Astrocyte of the spinal cord (primary cell): Measurements from ENCODE around the gene SLC17A9.

ENCODE experiments used
- DNase-seq: peaks from one replicate; pipeline ENCODE4 v3.0.0; 2011; ENCODE audit warnings: low read depth, low spot score
- H3K4me3 ChIP-seq: 2 replicates; pipeline ENCODE4 v1.5.1; 2011; ENCODE audit warnings: low read depth, mild to moderate bottlenecking, low read length, moderate library complexity
- in situ Hi-C: cut with HindIII; loops from 2 replicates; pipeline ENCODE4 v1.10.0; 2017; ENCODE audit warnings: low sequenced_read_pairs
- TF ChIP-seq, protein P1 (sequence below): IDR thresholded peaks from 2 replicates; pipeline ENCODE4 v1.5.1; 2012; ENCODE audit warnings: low read depth, mild to moderate bottlenecking, low read length, inconsistent platforms

SLC17A9 gene

DNA sequence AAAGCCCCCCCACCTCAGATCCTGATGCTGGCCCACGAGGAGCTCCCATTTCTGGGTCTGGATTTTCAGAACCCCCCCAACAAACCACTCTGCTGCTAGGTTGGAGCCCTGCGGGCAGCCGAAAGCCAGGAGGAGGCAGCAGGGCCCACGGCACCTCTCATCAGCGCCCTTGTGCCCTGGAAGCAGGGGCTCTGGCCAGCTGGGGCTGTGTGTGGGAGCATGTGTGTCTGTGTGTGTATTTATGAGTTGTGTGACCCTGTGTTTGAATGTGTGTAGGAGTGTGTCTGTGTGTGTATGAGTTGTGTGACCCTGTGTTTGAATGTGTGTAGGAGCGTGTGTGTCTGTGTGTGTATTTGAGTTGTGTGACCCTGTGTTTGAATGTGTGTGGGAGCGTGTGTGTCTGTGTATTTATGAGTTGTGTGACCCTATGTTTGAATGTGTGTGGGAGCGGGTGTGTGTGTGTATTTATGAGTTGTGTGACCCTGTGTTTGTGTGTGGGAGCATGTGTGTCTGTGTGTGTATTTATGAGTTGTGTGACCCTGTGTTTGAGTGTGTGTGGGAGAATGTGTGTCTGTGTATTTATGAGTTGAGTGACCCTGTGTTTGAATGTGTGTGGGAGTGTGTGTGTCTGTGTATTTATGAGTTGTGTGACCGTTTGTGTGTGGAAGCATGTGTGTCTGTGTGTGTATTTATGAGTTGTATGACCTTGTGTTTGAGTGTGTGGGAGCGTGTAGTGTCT is 18.9 kb downstream of the SLC17A9 start:
- in situ Hi-C loops, result no loop called here
- H3K4me3 ChIP-seq, result no peak overlapping the region
- TF ChIP-seq, protein P1, sequence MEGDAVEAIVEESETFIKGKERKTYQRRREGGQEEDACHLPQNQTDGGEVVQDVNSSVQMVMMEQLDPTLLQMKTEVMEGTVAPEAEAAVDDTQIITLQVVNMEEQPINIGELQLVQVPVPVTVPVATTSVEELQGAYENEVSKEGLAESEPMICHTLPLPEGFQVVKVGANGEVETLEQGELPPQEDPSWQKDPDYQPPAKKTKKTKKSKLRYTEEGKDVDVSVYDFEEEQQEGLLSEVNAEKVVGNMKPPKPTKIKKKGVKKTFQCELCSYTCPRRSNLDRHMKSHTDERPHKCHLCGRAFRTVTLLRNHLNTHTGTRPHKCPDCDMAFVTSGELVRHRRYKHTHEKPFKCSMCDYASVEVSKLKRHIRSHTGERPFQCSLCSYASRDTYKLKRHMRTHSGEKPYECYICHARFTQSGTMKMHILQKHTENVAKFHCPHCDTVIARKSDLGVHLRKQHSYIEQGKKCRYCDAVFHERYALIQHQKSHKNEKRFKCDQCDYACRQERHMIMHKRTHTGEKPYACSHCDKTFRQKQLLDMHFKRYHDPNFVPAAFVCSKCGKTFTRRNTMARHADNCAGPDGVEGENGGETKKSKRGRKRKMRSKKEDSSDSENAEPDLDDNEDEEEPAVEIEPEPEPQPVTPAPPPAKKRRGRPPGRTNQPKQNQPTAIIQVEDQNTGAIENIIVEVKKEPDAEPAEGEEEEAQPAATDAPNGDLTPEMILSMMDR, result no peak
- DNase-seq, result no peak

DNA sequence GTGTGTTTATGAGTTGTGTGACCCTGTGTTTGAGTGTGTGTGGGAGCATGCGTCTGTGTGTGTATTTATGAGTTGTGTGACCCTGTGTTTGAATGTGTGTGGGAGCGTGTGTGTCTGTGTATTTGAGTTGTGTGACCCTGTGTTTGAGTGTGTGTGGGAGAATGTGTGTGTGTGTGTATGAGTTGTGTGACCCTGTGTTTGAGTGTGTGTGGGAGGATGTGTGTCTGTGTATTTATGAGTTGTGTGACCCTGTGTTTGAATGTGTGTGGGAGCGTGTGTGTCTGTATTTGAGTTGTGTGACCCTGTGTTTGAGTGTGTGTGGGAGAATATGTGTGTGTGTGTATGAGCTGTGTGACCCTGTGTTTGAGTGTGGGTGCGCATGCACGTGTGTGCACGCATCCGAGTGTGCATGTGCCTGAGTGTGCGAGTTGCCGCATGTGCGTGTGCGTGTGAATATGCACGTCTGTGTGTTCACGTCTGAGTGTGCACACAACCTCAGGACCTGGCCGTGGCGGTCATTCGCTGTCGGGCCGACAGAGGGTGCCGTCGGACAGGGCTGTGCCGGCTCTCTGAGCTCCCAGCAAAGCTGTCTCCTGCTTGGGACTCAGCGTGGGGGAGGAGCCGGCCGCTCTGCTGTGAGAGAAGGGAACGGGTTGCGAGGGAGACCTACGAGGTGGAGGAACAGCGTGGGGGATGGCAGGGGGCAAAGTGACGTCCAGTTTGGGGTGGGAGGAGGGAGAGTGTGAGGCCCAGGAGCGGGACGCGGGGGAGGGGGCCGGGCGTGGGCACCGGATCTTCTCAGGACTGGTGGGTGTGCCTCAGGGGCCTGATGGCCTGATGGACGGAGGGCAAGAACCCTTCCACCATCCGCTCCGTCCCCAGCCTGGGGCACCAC is 19.7 kb downstream of the SLC17A9 start:
- no peak overlapping the region for H3K4me3 ChIP-seq
- in situ Hi-C loops, result no loop called here

DNA sequence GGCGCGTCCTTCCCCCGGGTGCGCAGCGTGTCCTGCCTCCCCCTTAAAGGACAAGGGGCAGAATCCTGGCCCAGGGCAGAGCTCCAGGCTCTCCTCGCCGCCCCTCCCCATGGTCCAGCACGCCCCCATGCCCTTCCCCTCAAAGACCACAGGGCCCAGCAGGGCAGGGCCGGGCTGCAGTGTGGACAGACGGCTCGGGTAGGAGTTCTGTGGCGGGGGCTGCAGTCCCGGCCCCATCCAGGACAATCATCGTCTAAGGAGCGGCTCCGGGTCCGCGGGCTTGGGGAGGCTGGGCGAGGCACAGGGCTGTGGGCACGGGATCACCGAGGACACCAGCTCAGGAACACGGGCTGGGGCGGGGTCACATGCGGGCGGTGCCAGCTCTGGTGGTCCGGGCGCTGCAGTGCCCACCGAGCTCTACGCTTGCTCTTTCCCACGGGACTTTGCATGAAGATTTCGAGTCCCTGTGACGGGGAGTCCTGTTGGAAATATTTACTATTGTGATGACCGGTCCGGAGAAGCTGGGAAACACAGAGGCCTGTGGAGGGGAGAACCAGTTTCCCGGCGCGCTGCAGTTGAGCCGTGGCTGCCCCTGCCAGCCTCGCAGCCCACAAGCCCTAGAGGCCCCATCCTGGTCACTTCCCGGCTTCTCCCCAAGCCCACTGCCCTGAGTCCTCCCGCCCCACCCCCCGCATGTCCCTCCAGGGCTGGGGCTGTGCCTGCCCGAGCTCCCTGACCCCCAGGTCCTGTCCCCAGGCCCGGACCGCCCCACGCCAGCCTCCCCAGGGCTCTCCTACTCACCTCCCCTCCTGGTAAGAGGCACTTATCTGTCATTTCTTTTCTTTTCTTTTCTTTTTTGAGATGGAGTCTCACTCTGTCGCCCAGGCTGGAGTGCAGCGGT is 20.6 kb downstream of the SLC17A9 start:
- DNase-seq, result no peak
- TF ChIP-seq, protein P1, result no peak
- in situ Hi-C loops, result no loop called here
- H3K4me3 ChIP-seq, result no peak overlapping the region

More for the DNA sequence above, 19.7 kb downstream of the SLC17A9 start:
- TF ChIP-seq, protein P1, result peak; percentile 93
- peak; percentile 70 for DNase-seq

DNA sequence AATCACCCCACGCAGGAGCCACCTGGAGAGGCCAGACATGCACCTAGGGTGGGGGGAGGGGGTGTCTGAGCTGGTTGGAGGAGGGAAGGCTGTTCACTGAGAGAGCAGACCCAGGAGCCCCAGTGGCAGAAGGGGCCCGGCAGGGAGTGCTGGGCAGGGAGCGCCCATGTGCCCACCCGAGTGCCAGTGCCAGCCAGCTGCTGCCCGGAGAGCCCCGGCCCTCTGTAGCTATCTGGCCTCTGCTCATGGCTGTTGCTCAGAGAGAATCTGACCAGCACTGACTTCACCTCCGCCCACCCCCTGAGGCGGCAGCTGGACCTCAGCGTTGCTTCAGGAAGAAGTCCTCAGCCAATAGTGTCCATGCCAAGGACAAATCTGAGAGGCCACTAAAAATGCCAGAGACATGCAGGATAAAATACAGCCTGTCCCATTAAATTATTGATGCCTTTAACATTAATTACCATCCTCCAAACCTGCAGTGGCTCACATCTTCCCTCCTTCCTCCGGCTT is 22.8 kb downstream of the SLC17A9 start:
- TF ChIP-seq, protein P1, result no peak
- in situ Hi-C loops, result no loop called here
- H3K4me3 ChIP-seq, result no peak overlapping the region
- DNase-seq, result no peak

DNA sequence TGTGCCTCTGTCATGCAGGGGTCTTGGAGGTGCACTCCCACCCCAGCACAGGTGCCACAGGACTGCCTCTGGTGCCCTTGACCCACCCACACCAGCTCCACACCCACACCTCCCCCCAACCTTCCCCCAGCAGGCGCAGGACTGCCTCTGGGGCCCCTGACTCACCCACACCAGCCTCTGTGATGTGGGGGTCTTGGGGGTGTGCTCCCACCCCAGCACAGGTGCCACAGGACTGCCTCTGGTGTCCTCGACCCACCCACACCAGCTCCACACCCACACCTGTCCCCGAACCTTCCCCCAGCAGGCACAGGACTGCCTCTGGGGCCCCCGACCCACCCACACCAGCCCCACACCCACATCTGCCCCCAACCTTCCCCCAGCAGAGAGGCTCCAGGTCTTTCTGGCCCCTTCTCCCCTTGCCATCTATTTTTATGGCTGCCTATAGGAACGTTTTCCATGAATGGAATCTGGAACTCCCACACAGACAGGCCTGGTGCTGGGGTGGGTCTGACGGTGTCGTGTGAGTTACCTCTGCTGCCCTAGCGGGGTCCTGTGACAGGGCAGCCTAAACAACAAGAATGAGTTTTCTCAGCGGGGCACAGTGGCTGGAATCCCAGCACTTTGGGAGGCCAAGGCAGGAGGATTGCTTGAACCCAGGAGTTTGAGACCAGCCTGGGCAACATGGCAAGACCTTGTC is 23.5 kb downstream of the SLC17A9 start:
- DNase-seq, result no peak
- TF ChIP-seq, protein P1, result no peak
- in situ Hi-C loops, result no loop called here
- no peak overlapping the region for H3K4me3 ChIP-seq
